Measurements from ENCODE around the gene ITIH6.
"Not testable (repeated sequence)": the region's sequence is repeated elsewhere in the genome, so short reads cannot be mapped to it uniquely, and the experiment has no call there.

GRCh38 chrX:54789405-54789804 lies 8.7 kb downstream of the ITIH6 start:
- not testable (repeated sequence) for TF ChIP-seq EZH2 (IDR thresholded peaks at IDR 0.05; ENCODE audit: borderline replicate concordance, low read length); CTCF (IDR thresholded peaks at IDR 0.05; ENCODE audit: low read length)

Data from OCI-LY1 (cell line).